Measurements from ENCODE around the gene ZNF541.

The ZNF541 gene

DNA sequence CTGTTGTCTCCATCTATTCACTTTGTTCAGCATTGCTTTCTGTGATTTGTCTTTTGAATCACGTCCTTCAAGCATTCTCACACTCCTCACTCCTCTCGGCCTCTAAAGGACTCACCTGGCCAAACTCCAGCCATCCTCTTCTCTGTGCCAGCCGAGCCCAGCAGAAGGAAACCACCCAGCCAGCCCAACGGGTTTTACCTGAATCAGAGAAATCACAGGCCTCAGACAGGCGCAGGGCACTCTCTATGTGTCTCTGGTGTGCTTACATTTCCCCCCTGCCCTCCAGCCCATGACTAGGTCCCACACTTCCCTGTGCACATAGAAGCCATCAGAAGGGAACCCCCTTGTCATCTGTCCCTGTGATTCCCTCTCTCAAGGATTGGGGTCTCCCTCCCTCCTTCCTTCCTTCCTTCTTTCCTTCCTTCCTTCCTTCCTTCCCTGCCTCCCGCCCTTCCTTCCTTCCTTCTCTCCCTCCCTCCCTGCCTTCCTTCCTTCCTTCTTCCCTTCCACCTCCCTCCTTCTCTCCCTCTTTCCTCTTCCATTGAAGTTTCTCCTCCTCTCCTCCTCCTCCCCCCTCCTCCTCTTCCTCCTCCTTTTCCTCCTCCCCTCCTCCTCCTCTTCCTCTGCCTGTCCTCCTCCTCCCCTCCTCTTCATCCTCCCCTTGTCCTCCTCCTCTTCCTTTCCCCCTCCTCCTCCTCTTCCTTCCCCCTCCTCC, 8.8 kb upstream of the ZNF541 start:
- H3K36me3 Mint-ChIP-seq (ENCODE audit: low read depth) = peaks cover 4% of the 10 kb centered on the region
- peaks cover 6% of the 10 kb centered on the region for H3K9me3 Mint-ChIP-seq
- H3K27ac Mint-ChIP-seq = no peak overlapping the region
- peaks cover 32% of the 10 kb centered on the region for H3K4me1 Mint-ChIP-seq (ENCODE audit: low read depth)
- H3K27me3 Mint-ChIP-seq = peaks cover 4% of the 10 kb centered on the region
- no peak overlapping the region for H3K4me3 Mint-ChIP-seq

GRCh38 chr19:47580397-47580796, 7.4 kb upstream of the ZNF541 start:
- Mint-ChIP-seq H3K4me3 (no peak overlapping the region), H3K4me1 (ENCODE audit: low read depth) (peaks cover 32% of the 10 kb centered on the region), H3K27ac (no peak overlapping the region), H3K9me3 (no peaks in the 10 kb centered on the region), H3K27me3 (peaks cover 4% of the 10 kb centered on the region), H3K36me3 (ENCODE audit: low read depth) (no peaks in the 10 kb centered on the region)

- Mint-ChIP-seq H3K27me3 (peaks cover 12% of the 10 kb centered on the region), H3K4me3 (no peak overlapping the region), H3K9me3 (no peaks in the 10 kb centered on the region), H3K4me1 (ENCODE audit: low read depth) (peaks cover 20% of the 10 kb centered on the region), H3K36me3 (ENCODE audit: low read depth) (no peaks in the 10 kb centered on the region), H3K27ac (no peak overlapping the region)
These were observed 313 bp downstream of the ZNF541 start for GRCh38 chr19:47572635-47573034.

GRCh38 chr19:47569331-47569730, 3.6 kb downstream of the ZNF541 start:
- Mint-ChIP-seq H3K27me3 (peaks cover 12% of the 10 kb centered on the region), H3K4me3 (no peak overlapping the region), H3K4me1 (ENCODE audit: low read depth) (peaks cover 12% of the 10 kb centered on the region), H3K36me3 (ENCODE audit: low read depth) (no peaks in the 10 kb centered on the region), H3K9me3 (no peaks in the 10 kb centered on the region), H3K27ac (no peak overlapping the region)

DNA sequence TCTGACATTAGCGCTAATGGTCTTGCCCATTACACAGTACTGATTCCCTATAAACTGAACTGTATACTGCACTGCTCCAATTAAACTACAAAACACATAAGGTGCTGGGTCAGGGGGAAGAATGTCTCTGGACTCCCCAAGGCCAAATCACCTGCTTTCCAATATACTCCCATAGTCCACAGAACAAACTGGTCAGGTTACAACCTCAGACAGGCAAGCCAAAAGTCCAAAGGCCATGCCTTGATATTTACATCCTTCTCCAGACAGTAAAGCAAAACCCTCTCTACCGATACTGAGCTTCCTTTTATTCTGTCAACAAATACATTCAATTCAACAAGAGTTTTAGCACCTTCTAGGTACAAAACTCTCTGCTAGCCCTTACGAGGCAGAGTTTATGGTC, 8.9 kb downstream of the ZNF541 start:
- H3K9me3 Mint-ChIP-seq = no peaks in the 10 kb centered on the region
- no peaks in the 10 kb centered on the region for H3K36me3 Mint-ChIP-seq (ENCODE audit: low read depth)
- no peaks in the 10 kb centered on the region for H3K4me1 Mint-ChIP-seq (ENCODE audit: low read depth)
- H3K27me3 Mint-ChIP-seq = peaks cover 5% of the 10 kb centered on the region
- H3K27ac Mint-ChIP-seq = no peak overlapping the region
- H3K4me3 Mint-ChIP-seq = no peak overlapping the region

GRCh38 chr19:47561440-47562057, 11.4 kb downstream of the ZNF541 start:
- no peaks in the 10 kb centered on the region for H3K9me3 Mint-ChIP-seq
- peaks cover 5% of the 10 kb centered on the region for H3K27me3 Mint-ChIP-seq
- no peak overlapping the region for H3K27ac Mint-ChIP-seq
- no peak overlapping the region for H3K4me3 Mint-ChIP-seq
- H3K4me1 Mint-ChIP-seq (ENCODE audit: low read depth) = no peaks in the 10 kb centered on the region
- H3K36me3 Mint-ChIP-seq (ENCODE audit: low read depth) = no peaks in the 10 kb centered on the region

DNA sequence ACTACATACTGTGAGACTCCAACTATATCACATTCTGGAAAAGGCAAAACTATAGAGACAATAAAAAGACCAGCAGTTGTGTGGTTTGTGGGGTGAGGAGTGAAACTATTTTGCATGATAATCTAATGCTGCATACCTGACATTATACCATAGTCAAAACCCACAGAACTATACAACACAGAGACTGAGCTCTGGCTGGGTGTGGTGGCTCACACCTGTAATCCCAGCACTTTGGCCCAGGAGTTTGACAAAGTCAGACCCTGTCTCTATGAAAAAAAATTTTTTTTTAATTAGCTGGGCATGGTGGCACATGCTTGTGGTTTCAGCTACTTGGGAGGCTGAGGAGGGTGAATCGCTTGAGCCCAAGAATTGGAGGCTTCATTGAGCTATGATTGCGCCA, 11.9 kb downstream of the ZNF541 start:
- H3K27me3 Mint-ChIP-seq = peaks cover 5% of the 10 kb centered on the region
- no peaks in the 10 kb centered on the region for H3K9me3 Mint-ChIP-seq
- H3K4me3 Mint-ChIP-seq = no peak overlapping the region
- no peaks in the 10 kb centered on the region for H3K4me1 Mint-ChIP-seq (ENCODE audit: low read depth)
- no peak overlapping the region for H3K27ac Mint-ChIP-seq
- H3K36me3 Mint-ChIP-seq (ENCODE audit: low read depth) = no peaks in the 10 kb centered on the region

DNA sequence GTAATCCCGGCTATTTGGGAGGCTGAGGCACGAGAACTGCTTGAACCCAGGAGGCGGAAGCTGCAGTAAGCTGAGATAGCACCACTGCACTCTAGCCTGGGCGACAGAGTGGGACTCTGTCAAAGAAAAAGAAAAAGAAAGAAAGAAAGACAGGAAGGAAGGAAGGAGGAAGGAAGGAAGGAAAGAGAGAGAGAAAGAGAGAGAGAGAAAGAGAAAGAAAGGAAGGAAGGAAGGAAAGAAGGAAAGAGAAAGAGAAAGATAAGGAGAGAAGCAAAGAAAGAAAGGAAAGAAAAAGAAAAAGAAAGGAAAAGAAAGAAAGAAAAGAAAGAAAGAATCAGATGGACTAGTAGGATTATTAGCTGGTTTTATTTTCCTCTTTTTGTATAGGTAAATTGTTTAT, 22.8 kb downstream of the ZNF541 start:
- Mint-ChIP-seq H3K27ac (no peak overlapping the region), H3K4me3 (no peak overlapping the region), H3K36me3 (ENCODE audit: low read depth) (no peaks in the 10 kb centered on the region), H3K27me3 (no peaks in the 10 kb centered on the region), H3K9me3 (no peaks in the 10 kb centered on the region), H3K4me1 (ENCODE audit: low read depth) (no peaks in the 10 kb centered on the region)

DNA sequence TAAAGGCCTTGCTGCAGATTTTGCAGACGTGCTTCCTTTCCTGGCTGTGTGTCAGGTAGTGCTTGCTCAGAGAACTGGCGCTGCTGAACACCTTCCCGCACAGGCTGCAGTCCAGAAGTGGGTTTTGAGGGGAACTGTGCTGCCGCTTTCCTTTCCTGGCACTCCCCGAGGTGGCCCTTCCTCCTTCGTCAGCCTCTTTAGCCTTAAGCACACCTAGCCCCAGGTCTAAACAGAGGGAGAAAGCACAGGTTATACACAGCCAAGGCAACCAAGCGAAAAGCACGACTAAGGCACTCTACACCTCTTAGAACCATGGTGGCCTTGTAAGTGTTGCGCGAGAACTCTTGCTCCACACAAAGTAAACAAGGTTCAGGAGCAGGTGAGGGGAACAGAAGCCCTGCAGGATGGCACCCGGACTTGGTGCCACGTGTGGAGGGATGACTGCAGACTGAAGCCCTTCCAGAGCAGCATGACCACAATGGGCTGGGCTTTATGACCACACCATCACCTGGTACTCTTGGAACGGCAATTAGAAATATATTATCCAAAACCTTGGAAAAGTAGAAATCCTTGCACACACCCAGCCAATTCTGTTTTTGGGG, 23.6 kb downstream of the ZNF541 start:
- no peaks in the 10 kb centered on the region for H3K4me1 Mint-ChIP-seq (ENCODE audit: low read depth)
- H3K27ac Mint-ChIP-seq = no peak overlapping the region
- H3K4me3 Mint-ChIP-seq = no peak overlapping the region
- H3K27me3 Mint-ChIP-seq = peaks cover 4% of the 10 kb centered on the region
- no peaks in the 10 kb centered on the region for H3K9me3 Mint-ChIP-seq
- no peaks in the 10 kb centered on the region for H3K36me3 Mint-ChIP-seq (ENCODE audit: low read depth)

- Mint-ChIP-seq H3K9me3 (no peaks in the 10 kb centered on the region), H3K27me3 (peaks cover 10% of the 10 kb centered on the region), H3K4me1 (ENCODE audit: low read depth) (peaks cover 2% of the 10 kb centered on the region), H3K27ac (no peak overlapping the region), H3K36me3 (ENCODE audit: low read depth) (no peaks in the 10 kb centered on the region), H3K4me3 (no peak overlapping the region)
These were observed 25.7 kb downstream of the ZNF541 start for GRCh38 chr19:47547199-47547598.

GRCh38 chr19:47545061-47545948, 27.6 kb downstream of the ZNF541 start:
- Mint-ChIP-seq H3K36me3 (ENCODE audit: low read depth) (no peaks in the 10 kb centered on the region), H3K27me3 (peaks cover 10% of the 10 kb centered on the region), H3K4me3 (no peak overlapping the region), H3K27ac (no peak overlapping the region), H3K4me1 (ENCODE audit: low read depth) (peaks cover 17% of the 10 kb centered on the region), H3K9me3 (no peaks in the 10 kb centered on the region)

GRCh38 chr19:47544476-47544875, 28.5 kb downstream of the ZNF541 start:
- H3K27me3 Mint-ChIP-seq = peaks cover 10% of the 10 kb centered on the region
- peaks cover 24% of the 10 kb centered on the region for H3K4me1 Mint-ChIP-seq (ENCODE audit: low read depth)
- no peaks in the 10 kb centered on the region for H3K36me3 Mint-ChIP-seq (ENCODE audit: low read depth)
- no peak overlapping the region for H3K27ac Mint-ChIP-seq
- H3K9me3 Mint-ChIP-seq = no peaks in the 10 kb centered on the region
- H3K4me3 Mint-ChIP-seq = peak overlapping the region; percentile 36

GRCh38 chr19:47544075-47544474, 28.9 kb downstream of the ZNF541 start:
- Mint-ChIP-seq H3K4me1 (ENCODE audit: low read depth) (peaks cover 24% of the 10 kb centered on the region), H3K9me3 (no peaks in the 10 kb centered on the region), H3K4me3 (no peak overlapping the region), H3K27ac (no peak overlapping the region), H3K27me3 (peaks cover 10% of the 10 kb centered on the region), H3K36me3 (ENCODE audit: low read depth) (no peaks in the 10 kb centered on the region)

- Mint-ChIP-seq H3K9me3 (no peaks in the 10 kb centered on the region), H3K27me3 (peaks cover 10% of the 10 kb centered on the region), H3K36me3 (ENCODE audit: low read depth) (no peaks in the 10 kb centered on the region), H3K4me3 (peak overlapping the region; percentile 17), H3K4me1 (ENCODE audit: low read depth) (peaks cover 24% of the 10 kb centered on the region), H3K27ac (peak overlapping the region; percentile 67)
These were observed 30.9 kb downstream of the ZNF541 start for GRCh38 chr19:47542030-47542475.

DNA sequence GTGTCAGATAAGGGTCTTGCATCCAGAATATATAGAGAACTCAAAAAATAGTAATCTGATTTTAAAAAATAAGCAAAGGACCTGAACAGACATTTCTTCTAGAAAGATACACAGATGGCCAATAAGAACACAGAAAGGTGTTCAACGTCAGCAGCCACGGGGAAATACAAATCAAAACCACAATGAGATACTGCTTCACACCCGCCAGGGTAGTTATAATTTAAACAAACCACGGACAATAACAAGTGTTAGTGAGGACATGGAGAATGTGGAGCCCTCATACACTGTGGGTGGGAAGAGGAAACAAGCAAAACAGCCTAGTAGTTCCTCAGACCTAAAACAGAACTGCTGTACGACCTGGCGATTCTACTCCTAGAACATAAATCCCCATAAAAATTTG, 31.4 kb downstream of the ZNF541 start:
- peak overlapping the region; percentile 17 for H3K4me3 Mint-ChIP-seq
- no peaks in the 10 kb centered on the region for H3K36me3 Mint-ChIP-seq (ENCODE audit: low read depth)
- peaks cover 24% of the 10 kb centered on the region for H3K4me1 Mint-ChIP-seq (ENCODE audit: low read depth)
- H3K27me3 Mint-ChIP-seq = peaks cover 10% of the 10 kb centered on the region
- peak overlapping the region; percentile 67 for H3K27ac Mint-ChIP-seq
- no peaks in the 10 kb centered on the region for H3K9me3 Mint-ChIP-seq

Data from stimulated activated naive CD8-positive, alpha-beta T cell treated with anti-CD3 and anti-CD28 coated beads, Interleukin-15, Interleukin-2, amounts not matched to agents 100 ng/mL and 50 ng/mL, for 24 hours (primary cell).